Calu3 (cell line): Measurements from ENCODE around the gene DNM1L. TPM values are rescaled to one million over a fixed set of nuclear protein-coding genes. Genes with fewer than 3 reads are reported as not detected.

Experiments used
- BruUV-seq: library from RNA; stranded (reverse); fragments of 400-500 nt; replicated peaks from 2 replicates; lab custom pipeline; 2021; lab: Mats Ljungman, UMichigan
- CTCF ChIA-PET: fragments of 300-600 bp; sonication (Branson Sonifier 250); formaldehyde crosslinking; loops from one replicate; lab custom pipeline; 2022; ENCODE audit warnings: antibody characterized with exemption; lab: Charles Lee
- DNase-seq: peaks from one replicate; pipeline ENCODE4 v3.0.0; 2022
- H3K27ac Mint-ChIP-seq: one replicate; pipeline ENCODE4 v1.8.0; 2022; ENCODE audit warnings: mixed read lengths; ENCODE audit not compliant: unreplicated experiment
- H3K27me3 Mint-ChIP-seq: one replicate; pipeline ENCODE4 v1.8.0; 2022; ENCODE audit warnings: mixed read lengths; ENCODE audit not compliant: unreplicated experiment
- H3K36me3 Mint-ChIP-seq: one replicate; pipeline ENCODE4 v1.8.0; 2022; ENCODE audit warnings: mild to moderate bottlenecking, moderate library complexity, mixed read lengths; ENCODE audit not compliant: insufficient read depth, unreplicated experiment
- H3K4me1 Mint-ChIP-seq: one replicate; pipeline ENCODE4 v1.8.0; 2022; ENCODE audit warnings: mild to moderate bottlenecking, low read depth, mixed read lengths; ENCODE audit not compliant: unreplicated experiment
- H3K4me3 Mint-ChIP-seq: one replicate; pipeline ENCODE4 v1.8.0; 2022; ENCODE audit warnings: mild to moderate bottlenecking, low read depth, moderate library complexity, mixed read lengths; ENCODE audit not compliant: unreplicated experiment
- H3K9me3 Mint-ChIP-seq: one replicate; pipeline ENCODE4 v1.8.0; 2022; ENCODE audit warnings: low read depth, mixed read lengths; ENCODE audit not compliant: unreplicated experiment
- intact Hi-C: fragments of 100-400 bp; cut with micrococcal nuclease; formaldehyde crosslinking; loops from one replicate; pipeline ENCODE4 v1.10.0; 2022; ENCODE audit not compliant: unreplicated experiment
- total RNA-seq: library from RNA; stranded (reverse); gene quantifications from 2 replicates; pipeline ENCODE4 v1.2.3, GENCODE V29; 2022
- TF ChIP-seq, protein P1 (sequence below): fragments of 200-600 bp; IDR thresholded peaks from one replicate; pipeline ENCODE4 v1.8.0; 2022; ENCODE audit warnings: antibody characterized with exemption; ENCODE audit not compliant: unreplicated experiment

Gene DNM1L
- total RNA-seq, 1 experiment from 2014 or later = 77.3 TPM

DNA sequence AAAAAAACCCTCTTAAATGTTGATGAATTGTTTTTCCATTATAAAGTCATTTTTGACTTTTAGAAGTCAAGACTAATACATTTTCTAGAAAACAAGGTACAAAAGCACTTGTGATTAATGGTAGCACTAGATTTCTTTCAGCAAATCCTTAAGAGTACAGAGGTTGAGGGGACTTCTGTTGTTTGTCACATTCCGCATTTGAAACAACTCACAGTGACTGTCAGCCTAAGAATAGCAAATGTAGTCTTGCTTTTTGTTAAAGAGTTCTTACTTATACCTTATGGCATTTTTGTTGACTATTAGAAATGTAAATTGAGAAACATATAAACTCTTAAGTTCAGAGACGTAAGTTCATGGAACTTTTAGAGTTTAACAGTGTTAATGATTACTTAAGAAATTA lies 60.2 kb downstream of the DNM1L start:
- no peak overlapping the region for H3K4me3 Mint-ChIP-seq
- H3K4me1 Mint-ChIP-seq = no peaks in the 10 kb centered on the region
- intact Hi-C loops = loop anchor here (5.0 kb wide), 1 partner anchor 372 kb away; no protein-coding TSS in a partner anchor
- H3K27me3 Mint-ChIP-seq = no peaks in the 10 kb centered on the region
- DNase-seq = no peak
- CTCF ChIA-PET = no interaction called here
- no peak overlapping the region for H3K27ac Mint-ChIP-seq
- no TSS peak for BruUV-seq
- TF ChIP-seq, protein P1, sequence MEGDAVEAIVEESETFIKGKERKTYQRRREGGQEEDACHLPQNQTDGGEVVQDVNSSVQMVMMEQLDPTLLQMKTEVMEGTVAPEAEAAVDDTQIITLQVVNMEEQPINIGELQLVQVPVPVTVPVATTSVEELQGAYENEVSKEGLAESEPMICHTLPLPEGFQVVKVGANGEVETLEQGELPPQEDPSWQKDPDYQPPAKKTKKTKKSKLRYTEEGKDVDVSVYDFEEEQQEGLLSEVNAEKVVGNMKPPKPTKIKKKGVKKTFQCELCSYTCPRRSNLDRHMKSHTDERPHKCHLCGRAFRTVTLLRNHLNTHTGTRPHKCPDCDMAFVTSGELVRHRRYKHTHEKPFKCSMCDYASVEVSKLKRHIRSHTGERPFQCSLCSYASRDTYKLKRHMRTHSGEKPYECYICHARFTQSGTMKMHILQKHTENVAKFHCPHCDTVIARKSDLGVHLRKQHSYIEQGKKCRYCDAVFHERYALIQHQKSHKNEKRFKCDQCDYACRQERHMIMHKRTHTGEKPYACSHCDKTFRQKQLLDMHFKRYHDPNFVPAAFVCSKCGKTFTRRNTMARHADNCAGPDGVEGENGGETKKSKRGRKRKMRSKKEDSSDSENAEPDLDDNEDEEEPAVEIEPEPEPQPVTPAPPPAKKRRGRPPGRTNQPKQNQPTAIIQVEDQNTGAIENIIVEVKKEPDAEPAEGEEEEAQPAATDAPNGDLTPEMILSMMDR = no peak
- peaks cover 26% of the 10 kb centered on the region for H3K36me3 Mint-ChIP-seq
- H3K9me3 Mint-ChIP-seq = no peaks in the 10 kb centered on the region

DNA sequence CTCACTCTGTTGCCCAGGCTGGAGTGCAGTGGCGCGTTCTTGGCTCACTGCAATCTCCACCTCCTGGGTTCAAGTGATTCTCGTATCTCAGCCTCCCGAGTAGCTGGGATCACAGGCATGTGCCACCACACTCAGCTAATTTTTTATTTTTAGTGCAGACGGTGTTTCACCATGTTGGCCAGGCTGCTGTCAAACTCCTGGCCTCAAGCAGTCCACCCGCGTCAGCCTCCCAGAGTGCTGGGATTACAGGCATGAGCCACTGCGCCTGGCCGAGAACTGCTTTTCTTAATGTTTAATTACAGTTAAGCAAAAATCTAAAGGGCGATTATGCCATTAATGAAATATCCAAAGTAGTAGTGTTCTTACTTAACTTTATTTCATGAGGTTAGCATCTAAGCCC lies 63.0 kb downstream of the DNM1L start:
- no TSS peak for BruUV-seq
- Mint-ChIP-seq H3K27ac (no peak overlapping the region), H3K4me3 (no peak overlapping the region), H3K36me3 (peaks cover 46% of the 10 kb centered on the region), H3K4me1 (no peaks in the 10 kb centered on the region), H3K9me3 (no peaks in the 10 kb centered on the region), H3K27me3 (no peaks in the 10 kb centered on the region)
- TF ChIP-seq, protein P1 = no peak
- CTCF ChIA-PET = no interaction called here
- DNase-seq = no peak
- intact Hi-C loops = no loop called here

DNA sequence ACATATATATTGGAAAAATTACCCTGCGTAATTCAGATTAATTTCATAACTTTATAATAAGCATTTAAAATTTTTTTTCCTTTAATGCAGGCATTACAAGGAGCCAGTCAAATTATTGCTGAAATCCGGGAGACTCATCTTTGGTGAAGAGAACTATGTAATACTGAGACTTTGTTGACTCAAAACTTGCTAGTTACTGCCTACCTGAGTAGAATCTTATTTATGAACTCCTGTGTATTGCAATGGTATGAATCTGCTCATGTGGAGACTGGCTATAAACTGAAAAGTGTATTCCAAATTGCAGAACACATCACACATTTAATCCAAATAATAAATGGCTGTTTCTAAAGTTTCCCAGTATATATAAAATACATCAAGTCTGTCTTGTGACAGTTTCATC lies 64.2 kb downstream of the DNM1L start:
- Mint-ChIP-seq H3K4me1 (no peaks in the 10 kb centered on the region), H3K27ac (no peak overlapping the region), H3K9me3 (no peaks in the 10 kb centered on the region), H3K36me3 (peaks cover 45% of the 10 kb centered on the region), H3K27me3 (no peaks in the 10 kb centered on the region), H3K4me3 (no peak overlapping the region)
- TF ChIP-seq, protein P1 = no peak
- no TSS peak for BruUV-seq
- CTCF ChIA-PET = no interaction called here
- intact Hi-C loops = no loop called here
- DNase-seq = no peak

DNA sequence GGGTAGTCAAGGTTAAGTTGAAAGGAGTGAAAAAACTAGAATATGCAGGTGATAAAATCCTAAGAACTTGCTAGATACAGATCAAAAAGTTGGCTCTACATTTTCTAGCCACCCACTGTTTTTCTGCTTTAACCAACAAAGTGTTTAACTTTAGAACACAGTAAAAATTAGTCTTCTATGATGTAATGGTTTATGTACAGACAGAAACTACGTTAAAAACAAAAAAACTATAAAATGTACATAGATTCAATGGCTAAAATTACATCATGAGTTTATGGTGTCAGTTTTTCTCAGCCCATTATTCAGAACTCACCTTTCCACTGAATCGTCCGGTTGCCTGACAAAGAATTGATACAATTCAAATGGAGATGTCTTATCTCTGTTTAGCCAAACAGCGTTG lies 74.5 kb downstream of the DNM1L start:
- Mint-ChIP-seq H3K27me3 (no peaks in the 10 kb centered on the region), H3K27ac (peak overlapping the region; percentile 77), H3K4me3 (peak overlapping the region; percentile 81), H3K9me3 (no peaks in the 10 kb centered on the region), H3K36me3 (peaks cover 37% of the 10 kb centered on the region), H3K4me1 (peaks cover 17% of the 10 kb centered on the region)
- DNase-seq = no peak
- intact Hi-C loops = loop anchor here (10.0 kb wide), 2 partner anchors 541 to 671 kb away; no protein-coding TSS in a partner anchor
- no TSS peak for BruUV-seq
- CTCF ChIA-PET = no interaction called here
- TF ChIP-seq, protein P1 = no peak
